NCI-H2171 treated with DMSO at 0.1 percent for 48 hours (cell line): ENCODE results near the gene MCF2L2.
"Not testable (repeated sequence)": the region's sequence is repeated elsewhere in the genome, so short reads cannot be mapped to it uniquely, and the experiment has no call there.

Experiments
- DNase-seq: peaks from one replicate; lab custom pipeline; 2025; lab: John Stamatoyannopoulos, UW

MCF2L2 gene

GRCh38 chr3:183203670-183204069 is 224.7 kb downstream of the MCF2L2 start:
- no peak for DNase-seq

- no peak for DNase-seq
These were observed 226.3 kb downstream of the MCF2L2 start for GRCh38 chr3:183202004-183202722.

GRCh38 chr3:183198939-183199338 is 229.5 kb downstream of the MCF2L2 start:
- DNase-seq, result no peak

- no peak for DNase-seq
These were observed 230.7 kb downstream of the MCF2L2 start for GRCh38 chr3:183197734-183198133.

- no peak for DNase-seq
These were observed 233.2 kb downstream of the MCF2L2 start for GRCh38 chr3:183195266-183195665.

- DNase-seq, result no peak
These were observed 234.4 kb downstream of the MCF2L2 start for GRCh38 chr3:183193762-183194689.

- peak; percentile 74 for DNase-seq
These were observed 235.6 kb downstream of the MCF2L2 start for GRCh38 chr3:183192650-183193300.

GRCh38 chr3:183189641-183190040 is 238.8 kb downstream of the MCF2L2 start:
- DNase-seq, result no peak

- no peak for DNase-seq
These were observed 239.4 kb downstream of the MCF2L2 start for GRCh38 chr3:183188895-183189462.

- no peak for DNase-seq
These were observed 242.7 kb downstream of the MCF2L2 start for GRCh38 chr3:183185696-183186095.

GRCh38 chr3:183182732-183183610 is 245.4 kb downstream of the MCF2L2 start:
- no peak for DNase-seq

GRCh38 chr3:183182073-183182472 is 246.3 kb downstream of the MCF2L2 start:
- no peak for DNase-seq

- DNase-seq, result no peak
These were observed 246.8 kb downstream of the MCF2L2 start for GRCh38 chr3:183181606-183182005.

- no peak for DNase-seq
These were observed 247.6 kb downstream of the MCF2L2 start for GRCh38 chr3:183180784-183181295.

- DNase-seq, result no peak
These were observed 248.2 kb downstream of the MCF2L2 start for GRCh38 chr3:183180110-183180783.

GRCh38 chr3:183179550-183179908 is 248.9 kb downstream of the MCF2L2 start:
- not testable (repeated sequence) for DNase-seq

GRCh38 chr3:183178833-183179549 is 249.4 kb downstream of the MCF2L2 start:
- DNase-seq, result peak; percentile 39

GRCh38 chr3:183178512-183178832 is 249.9 kb downstream of the MCF2L2 start:
- DNase-seq, result no peak

- no peak for DNase-seq
These were observed 256.3 kb downstream of the MCF2L2 start for GRCh38 chr3:183172051-183172639.

GRCh38 chr3:183167975-183168374 is 260.4 kb downstream of the MCF2L2 start:
- DNase-seq, result not testable (repeated sequence)
